Activated CD4-positive, alpha-beta T cell treated with anti-CD3 and anti-CD28 coated beads, Interleukin-2, Interleukin-6, amounts not matched to agents 100 ng/mL and 50 ng/mL, durations not matched to agents 16 hours and 8 hours (primary cell): ENCODE results near the gene PADI6.
"Not testable (repeated sequence)": the region's sequence is repeated elsewhere in the genome, so short reads cannot be mapped to it uniquely, and the experiment has no call there.

Source experiments
- DNase-seq: peaks from one replicate; pipeline ENCODE4 v3.0.0-alpha.2; 2020

PADI6 gene

GRCh38 chr1:17371896-17372295 is at the start of gene PADI6:
Gene PADI6 (plus strand): TSS chr1:17372196. CDS start chr1:17372246, 50 bp downstream.
- no peak for DNase-seq

- DNase-seq, result no peak
Measured at GRCh38 chr1:17328855-17329254, 43.1 kb upstream of the PADI6 start.

GRCh38 chr1:17329610-17330009 is 42.4 kb upstream of the PADI6 start:
- DNase-seq, result no peak

- DNase-seq, result no peak
Measured at GRCh38 chr1:17330856-17331255, 41.1 kb upstream of the PADI6 start.

- DNase-seq, result no peak
Measured at GRCh38 chr1:17333081-17333480, 38.9 kb upstream of the PADI6 start.

- peak; percentile 76 for DNase-seq
Measured at GRCh38 chr1:17335821-17336710, 35.9 kb upstream of the PADI6 start.

- DNase-seq, result no peak
Measured at GRCh38 chr1:17338706-17339493, 33.1 kb upstream of the PADI6 start.

GRCh38 chr1:17339521-17339920 is 32.5 kb upstream of the PADI6 start:
- DNase-seq, result no peak

- no peak for DNase-seq
Measured at GRCh38 chr1:17340358-17340757, 31.6 kb upstream of the PADI6 start.

- DNase-seq, result no peak
Measured at GRCh38 chr1:17342014-17342441, 30.0 kb upstream of the PADI6 start.

GRCh38 chr1:17345506-17345905 is 26.5 kb upstream of the PADI6 start:
- DNase-seq, result not testable (repeated sequence)

- DNase-seq, result no peak
Measured at GRCh38 chr1:17346046-17346789, 25.8 kb upstream of the PADI6 start.

- DNase-seq, result no peak
Measured at GRCh38 chr1:17347769-17348592, 24.0 kb upstream of the PADI6 start.

- no peak for DNase-seq
Measured at GRCh38 chr1:17348593-17349234, 23.3 kb upstream of the PADI6 start.

GRCh38 chr1:17350083-17350482 is 21.9 kb upstream of the PADI6 start:
- no peak for DNase-seq

- no peak for DNase-seq
Measured at GRCh38 chr1:17350928-17351446, 21.0 kb upstream of the PADI6 start.

GRCh38 chr1:17351598-17352324 is 20.2 kb upstream of the PADI6 start:
- DNase-seq, result no peak

- DNase-seq, result no peak
Measured at GRCh38 chr1:17352419-17352909, 19.5 kb upstream of the PADI6 start.

- no peak for DNase-seq
Measured at GRCh38 chr1:17355898-17356297, 16.1 kb upstream of the PADI6 start.

GRCh38 chr1:17356387-17357026 is 15.5 kb upstream of the PADI6 start:
- no peak for DNase-seq
